Smooth muscle cell (in vitro differentiated cells): ENCODE data around the gene DCLK3. TPM values are rescaled to one million over a fixed set of nuclear protein-coding genes. Genes with fewer than 3 reads are reported as not detected.

Experiments used
- DNase-seq: peaks from one replicate; lab custom pipeline; 2025; ENCODE audit not compliant: unreplicated experiment; lab: John Stamatoyannopoulos, UW
- H2AFZ ChIP-seq: fragments of 200-600 bp; sonication (generic); 2 replicates; pipeline ENCODE4 v1.6.0; 2016; ENCODE audit warnings: antibody characterized with exemption, low read depth, mild to moderate bottlenecking
- H3F3A ChIP-seq: fragments of 200-600 bp; sonication (generic); 2 replicates; pipeline ENCODE4 v1.6.0; 2017; ENCODE audit warnings: antibody characterized with exemption, low read depth
- H3K27ac ChIP-seq: fragments of 200-600 bp; sonication (generic); 2 replicates; pipeline ENCODE4 v1.5.1; 2016; ENCODE audit warnings: low read depth, mild to moderate bottlenecking
- H3K27me3 ChIP-seq: fragments of 200-600 bp; sonication (generic); 2 replicates; pipeline ENCODE4 v1.6.1; 2016; ENCODE audit warnings: low read depth, mild to moderate bottlenecking
- H3K36me3 ChIP-seq: fragments of 200-600 bp; sonication (generic); 2 replicates; pipeline ENCODE4 v1.5.1; 2016; ENCODE audit warnings: low read depth
- H3K4me1 ChIP-seq: fragments of 200-600 bp; sonication (generic); 2 replicates; pipeline ENCODE4 v1.5.1; 2016; ENCODE audit warnings: low read depth
- H3K4me2 ChIP-seq: fragments of 200-600 bp; sonication (generic); 2 replicates; pipeline ENCODE4 v1.6.0; 2016; ENCODE audit warnings: mild to moderate bottlenecking
- H3K4me3 ChIP-seq: fragments of 200-600 bp; sonication (generic); 2 replicates; pipeline ENCODE4 v1.5.1; 2016; ENCODE audit warnings: mild to moderate bottlenecking
- H3K79me2 ChIP-seq: fragments of 200-600 bp; sonication (generic); 2 replicates; pipeline ENCODE4 v1.6.0; 2016; ENCODE audit warnings: low read depth, mild to moderate bottlenecking
- H3K9ac ChIP-seq: fragments of 200-600 bp; sonication (generic); 2 replicates; pipeline ENCODE4 v1.6.0; 2016; ENCODE audit warnings: low read depth
- H3K9me3 ChIP-seq: fragments of 200-600 bp; sonication (generic); replicated peaks from 2 replicates; pipeline ENCODE4 v1.5.1; 2016; ENCODE audit warnings: low read depth
- H4K20me1 ChIP-seq: fragments of 200-600 bp; sonication (generic); 2 replicates; pipeline ENCODE4 v1.6.0; 2016; ENCODE audit warnings: low read depth
- CTCF ChIP-seq: fragments of 200-600 bp; sonication (generic); IDR thresholded peaks from 2 replicates; pipeline ENCODE4 v1.5.1; 2017; ENCODE audit warnings: borderline replicate concordance, mild to moderate bottlenecking, antibody characterized with exemption; ENCODE audit not compliant: insufficient read depth, poor library complexity, severe bottlenecking
- WGBS: methylation state at CpG from one replicate; pipeline ENCODE4 v1.1.7; 2016; ENCODE audit warnings: low lambda C conversion rate; 5-methylcytosine and 5-hydroxymethylcytosine counted together
- polyA plus RNA-seq: library from polyadenylated mRNA; unstranded; fragments of >200 nt; fragmentation: Nextera tagmentation; extraction: Ambion mirVana; gene quantifications from 2 replicates; pipeline ENCODE4 v1.2.1, GENCODE V29; 2016
- total RNA-seq: library from RNA; depleted of rRNA; stranded (reverse); fragments of >200 nt; gene quantifications from 2 replicates; pipeline ENCODE4 v1.2.3, GENCODE V29; 2014

The DCLK3 gene
- total and polyA plus RNA-seq, 2 experiments from 2014 or later: not detected

- H2AFZ ChIP-seq: no peak overlapping the region
- H3K36me3 ChIP-seq: no peaks in the 10 kb centered on the region
These were observed 25.7 kb downstream of the DCLK3 start for GRCh38 chr3:36738702-36739101.

GRCh38 chr3:36736301-36736700 is 28.1 kb downstream of the DCLK3 start:
- Histone ChIP-seq H2AFZ (no peak overlapping the region), H3K4me3 (no peak overlapping the region), H3K4me1 (no peaks in the 10 kb centered on the region), H4K20me1 (no peaks in the 10 kb centered on the region), H3K4me2 (no peak overlapping the region), H3K27ac (no peak overlapping the region), H3K27me3 (peaks cover 4% of the 10 kb centered on the region), H3K36me3 (no peaks in the 10 kb centered on the region), H3F3A (no peaks in the 10 kb centered on the region), H3K9me3 (no peaks in the 10 kb centered on the region), H3K9ac (no peak overlapping the region), H3K79me2 (no peaks in the 10 kb centered on the region)
- WGBS: 80% methylated on average over 1 of the region's 1 CpG
- no peak for TF ChIP-seq CTCF
- DNase-seq: no peak

More at GRCh38 chr3:36738702-36739101, 25.7 kb downstream of the DCLK3 start:
- Histone ChIP-seq H3K9me3 (no peaks in the 10 kb centered on the region), H3K4me2 (no peak overlapping the region), H3K4me3 (no peak overlapping the region), H3K27me3 (peaks cover 14% of the 10 kb centered on the region), H4K20me1 (no peaks in the 10 kb centered on the region), H3F3A (no peaks in the 10 kb centered on the region), H3K79me2 (no peaks in the 10 kb centered on the region), H3K27ac (no peak overlapping the region), H3K9ac (no peak overlapping the region), H3K4me1 (no peaks in the 10 kb centered on the region)
- DNase-seq: no peak
- 90% methylated on average over 16 of the region's 16 CpGs for WGBS
- TF ChIP-seq CTCF: no peak

GRCh38 chr3:36734742-36735141 is 29.6 kb downstream of the DCLK3 start:
- Histone ChIP-seq H3K36me3 (no peaks in the 10 kb centered on the region), H3K4me3 (no peak overlapping the region), H4K20me1 (no peaks in the 10 kb centered on the region), H3K79me2 (no peaks in the 10 kb centered on the region), H2AFZ (no peak overlapping the region), H3K27me3 (peaks cover 7% of the 10 kb centered on the region), H3K4me2 (no peak overlapping the region), H3K9me3 (no peaks in the 10 kb centered on the region), H3K9ac (no peak overlapping the region), H3K4me1 (no peaks in the 10 kb centered on the region), H3K27ac (no peak overlapping the region), H3F3A (no peaks in the 10 kb centered on the region)
- no peak for DNase-seq
- no peak for TF ChIP-seq CTCF
- 82% methylated on average over 2 of the region's 2 CpGs for WGBS

GRCh38 chr3:36733723-36734122 is 30.6 kb downstream of the DCLK3 start:
- no peak overlapping the region for H3K9ac ChIP-seq
- H3K9me3 ChIP-seq: no peaks in the 10 kb centered on the region
- no peak overlapping the region for H3K4me2 ChIP-seq
- H3K4me3 ChIP-seq: no peak overlapping the region
- WGBS: 41% methylated on average over 1 of the region's 1 CpG
- H3F3A ChIP-seq: no peaks in the 10 kb centered on the region
- no peaks in the 10 kb centered on the region for H3K4me1 ChIP-seq
- no peaks in the 10 kb centered on the region for H3K36me3 ChIP-seq
- no peaks in the 10 kb centered on the region for H3K79me2 ChIP-seq
- no peaks in the 10 kb centered on the region for H4K20me1 ChIP-seq
- H3K27me3 ChIP-seq: peaks cover 7% of the 10 kb centered on the region
- H2AFZ ChIP-seq: no peak overlapping the region
- H3K27ac ChIP-seq: no peak overlapping the region
- no peak for DNase-seq
- TF ChIP-seq CTCF: no peak
